Fibroblast of gingiva (primary cell): ENCODE data around the gene WBP1L.

Experiments
- DNase-seq: peaks from one replicate; pipeline ENCODE4 v3.0.0-alpha.2; 2011; ENCODE audit warnings: low read depth

WBP1L gene

DNA sequence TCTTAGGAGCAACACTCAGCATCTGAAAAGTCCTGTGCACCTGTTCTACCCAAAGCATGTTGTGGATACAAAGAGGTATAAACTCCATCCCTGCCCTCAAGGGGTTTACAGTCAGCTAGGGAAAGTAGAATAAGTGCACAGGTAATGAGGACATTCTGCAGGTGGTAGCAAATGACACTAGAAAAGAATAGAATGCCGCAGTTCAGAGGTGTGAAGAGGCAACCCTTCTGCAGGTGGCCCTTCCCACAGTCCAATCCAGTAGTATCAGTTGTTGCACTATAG, 36.7 kb downstream of the WBP1L start:
- no peak for DNase-seq

GRCh38 chr10:102781090-102781920, 37.6 kb downstream of the WBP1L start:
- DNase-seq = no peak

DNA sequence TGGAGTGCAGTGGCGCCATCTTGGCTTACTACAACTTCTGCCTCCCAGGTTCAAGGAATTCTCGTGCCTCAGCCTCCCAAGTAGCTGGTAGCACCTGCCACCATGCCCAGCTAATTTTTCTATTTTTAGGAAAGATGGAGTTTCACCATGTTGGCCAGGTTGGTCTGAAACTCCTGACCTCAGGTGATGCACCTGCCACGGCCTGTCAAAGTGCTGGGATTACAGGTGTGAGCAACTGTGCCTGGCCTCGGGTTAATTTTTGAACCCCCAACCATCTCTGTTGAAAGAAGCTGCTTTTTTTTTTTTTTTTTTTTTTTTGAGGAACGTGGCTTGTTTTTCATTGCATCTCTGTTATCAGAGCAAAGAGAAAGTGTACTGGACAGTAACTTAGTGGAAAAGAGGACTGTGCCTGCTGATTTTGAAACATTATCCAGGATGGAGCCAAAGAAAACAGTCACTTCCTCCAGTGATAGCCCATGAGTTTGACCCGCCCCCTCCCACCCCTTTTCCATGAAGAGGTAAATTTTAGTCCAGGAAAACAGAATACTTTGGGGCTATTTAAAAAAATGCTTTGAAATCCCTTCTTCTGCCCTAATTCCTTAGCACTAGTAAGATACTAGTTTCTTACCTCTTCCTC, 38.3 kb downstream of the WBP1L start:
- DNase-seq = peak; percentile 45

GRCh38 chr10:102782673-102783551, 39.2 kb downstream of the WBP1L start:
- peak; percentile 97 for DNase-seq

DNA sequence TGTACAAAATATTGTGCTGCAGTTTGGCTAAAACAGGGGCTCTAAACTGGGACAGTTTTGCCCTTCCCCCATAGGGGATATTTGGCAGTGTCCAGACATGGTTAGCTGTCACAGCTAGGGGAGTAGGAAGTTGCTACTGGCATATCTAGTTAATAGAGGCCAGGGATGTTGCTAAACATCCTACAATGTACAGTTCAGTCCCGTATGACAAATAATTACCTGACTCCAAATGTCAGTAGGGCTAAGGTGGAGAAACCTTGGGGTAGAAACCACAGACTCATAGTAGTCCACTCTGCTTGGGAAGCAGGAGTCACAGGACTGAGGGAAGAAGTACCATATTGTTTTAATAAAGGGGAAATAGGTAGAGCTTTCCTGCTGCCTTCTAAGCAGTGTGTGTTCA, 39.8 kb downstream of the WBP1L start:
- no peak for DNase-seq

DNA sequence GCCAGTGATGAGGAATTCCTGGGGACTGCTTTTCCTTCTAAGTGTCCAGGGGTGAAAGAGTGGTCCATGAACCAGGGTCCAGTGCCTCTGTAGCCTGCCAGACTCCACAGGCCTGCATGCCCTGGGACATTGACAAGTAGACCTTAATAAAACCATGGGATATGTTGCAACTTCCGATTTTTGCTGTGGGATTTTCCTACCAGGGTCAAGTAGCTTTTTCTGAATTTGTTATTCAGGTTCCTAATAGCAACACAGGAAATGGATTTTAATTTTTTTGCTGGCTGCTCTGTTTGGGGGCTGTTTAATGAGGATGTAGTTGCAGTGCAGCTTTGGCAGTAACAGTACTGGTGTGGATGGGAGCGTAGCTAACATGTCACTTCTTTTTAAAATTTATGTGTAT, 42.1 kb downstream of the WBP1L start:
- no peak for DNase-seq

GRCh38 chr10:102791754-102792395, 48.1 kb downstream of the WBP1L start:
- DNase-seq = peak; percentile 94

GRCh38 chr10:102795453-102796406, 52.0 kb downstream of the WBP1L start:
- no peak for DNase-seq

DNA sequence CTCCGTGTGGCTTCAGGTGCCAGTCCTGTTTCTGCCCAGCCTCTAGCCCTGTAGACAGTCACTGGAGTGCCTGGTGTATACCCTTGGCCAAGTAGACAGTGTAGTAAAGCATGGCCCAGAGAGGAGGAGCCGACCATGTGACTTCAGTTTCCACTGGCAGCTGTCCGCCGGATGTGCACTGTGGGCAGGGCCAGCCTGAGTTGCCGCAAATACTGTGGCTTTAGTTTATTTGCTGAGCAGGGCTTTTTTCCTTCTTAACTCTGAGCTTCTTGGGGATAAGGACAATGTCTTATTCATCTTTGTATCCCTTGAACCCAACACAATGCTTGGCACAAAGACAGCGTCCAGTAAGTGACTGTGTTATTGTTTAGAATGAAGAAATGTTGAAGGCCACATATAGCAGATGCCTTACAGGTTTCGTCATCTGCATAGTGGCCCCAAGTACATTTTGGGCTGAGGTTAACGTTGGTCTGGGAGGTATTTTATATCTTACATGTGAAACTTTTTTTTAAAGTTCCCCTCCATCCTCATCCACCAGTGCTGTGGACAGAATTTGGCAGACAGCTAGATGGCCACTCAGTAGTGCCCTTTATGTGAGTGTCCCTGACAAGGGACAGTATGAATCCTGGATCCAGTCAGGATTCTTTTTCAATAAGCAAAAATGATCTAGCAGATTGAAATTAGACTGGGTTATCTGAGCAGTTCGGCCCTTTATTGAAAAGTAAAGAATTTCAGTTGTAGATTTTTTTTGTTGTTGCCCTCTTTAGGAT, 52.8 kb downstream of the WBP1L start:
- DNase-seq = peak; percentile 76

- no peak for DNase-seq
These were observed 56.1 kb downstream of the WBP1L start for GRCh38 chr10:102799691-102800471.

DNA sequence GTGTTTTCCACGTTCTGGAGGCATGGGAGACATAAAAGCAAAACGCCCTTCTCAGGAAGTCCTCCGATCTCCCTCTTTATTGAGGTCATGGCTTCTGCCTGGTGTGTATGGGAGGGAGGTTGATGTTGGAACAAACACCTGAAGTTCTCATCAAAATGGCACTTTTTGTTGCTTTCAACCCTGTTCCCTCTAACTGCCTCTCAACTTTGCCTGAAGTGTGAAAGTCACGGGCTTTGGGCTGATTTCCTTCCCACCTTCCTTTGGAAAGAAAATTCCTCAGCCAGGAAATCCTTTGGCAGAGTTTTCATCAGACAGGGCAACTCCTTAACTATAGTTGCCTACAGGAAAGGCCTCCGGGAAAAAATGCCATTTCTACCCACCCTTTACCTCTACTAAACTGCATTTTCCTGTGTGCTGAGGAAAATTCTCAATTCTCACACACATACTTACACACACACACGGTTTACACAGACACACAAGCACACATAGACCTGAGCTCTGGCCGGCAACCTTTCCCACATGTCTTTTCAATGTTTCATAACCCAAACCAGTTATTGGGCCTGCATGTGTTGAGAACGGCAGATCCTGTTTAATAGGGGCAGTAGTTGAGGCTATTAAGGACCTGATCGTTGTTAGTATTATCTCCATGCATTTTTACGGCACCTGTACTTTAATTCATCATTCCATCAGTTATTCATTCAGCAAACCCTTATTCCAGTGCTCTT, 57.0 kb downstream of the WBP1L start:
- DNase-seq = no peak

DNA sequence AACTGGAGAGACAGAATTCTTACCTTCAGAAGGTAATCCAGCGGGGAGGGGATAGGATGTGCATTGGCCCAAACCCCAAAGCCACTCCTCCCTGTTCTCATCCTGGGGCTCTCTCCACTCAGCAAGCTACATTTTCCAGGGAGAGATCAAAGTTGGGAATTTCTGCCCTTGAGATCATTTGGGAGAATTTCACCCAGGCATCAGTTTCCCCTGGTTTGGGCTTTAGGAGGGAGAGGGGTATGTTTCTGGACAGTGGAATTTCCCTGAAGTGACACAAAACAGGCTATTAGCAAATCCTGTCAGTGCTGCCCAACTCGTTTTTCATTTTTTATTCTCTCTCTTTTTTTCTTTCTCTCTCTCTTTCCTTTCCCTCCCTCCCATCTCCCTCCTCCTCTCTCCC, 57.7 kb downstream of the WBP1L start:
- DNase-seq = no peak

DNA sequence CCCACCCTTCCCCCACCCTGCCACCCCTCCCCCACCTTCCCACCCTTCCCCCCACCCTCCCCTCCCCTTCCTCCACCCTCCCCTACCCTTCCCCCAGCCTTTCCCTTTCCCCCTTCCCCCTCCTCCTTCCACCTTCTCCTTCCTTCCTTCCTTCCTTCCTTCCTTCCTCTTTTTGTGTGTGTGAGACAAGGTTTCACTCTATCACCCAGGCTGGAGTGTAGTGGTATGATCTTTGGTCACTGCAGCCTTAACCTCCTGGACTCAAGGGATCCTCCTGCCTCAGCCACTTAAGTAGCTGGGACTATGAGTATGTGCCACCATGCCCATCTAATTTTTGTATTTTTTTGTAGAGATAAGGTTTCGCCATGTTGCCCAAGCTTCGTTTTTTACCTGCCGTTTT, 58.2 kb downstream of the WBP1L start:
- no peak for DNase-seq

DNA sequence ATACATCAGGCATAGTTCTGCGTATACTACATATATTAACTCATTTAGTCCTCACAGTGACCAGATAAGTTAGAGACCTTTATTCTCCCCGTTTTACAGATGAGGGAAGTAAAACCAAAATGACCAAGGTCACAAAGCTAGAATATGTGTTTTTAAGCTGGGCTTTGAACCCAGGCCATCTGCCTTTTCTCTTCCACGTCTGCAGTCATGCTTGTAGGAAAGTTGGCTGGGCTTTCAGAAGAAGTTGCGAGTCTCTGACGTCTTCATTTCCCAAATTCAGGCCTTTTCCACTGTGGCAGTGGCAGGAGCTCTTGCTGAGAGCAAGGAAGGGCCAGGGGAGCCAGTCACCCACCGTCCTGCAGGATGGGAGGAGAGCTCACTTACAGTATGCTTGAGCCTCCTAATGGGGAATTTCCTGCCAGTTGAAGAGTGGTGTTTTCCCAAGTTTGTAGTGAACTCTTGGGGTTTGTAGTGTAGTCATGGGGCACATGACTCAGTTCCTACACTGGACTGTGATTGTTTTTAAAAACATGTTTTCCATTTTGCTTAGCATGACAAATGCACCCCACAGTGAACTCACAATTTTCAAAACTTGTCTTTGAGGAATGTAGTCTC, 59.3 kb downstream of the WBP1L start:
- peak; percentile 91 for DNase-seq

DNA sequence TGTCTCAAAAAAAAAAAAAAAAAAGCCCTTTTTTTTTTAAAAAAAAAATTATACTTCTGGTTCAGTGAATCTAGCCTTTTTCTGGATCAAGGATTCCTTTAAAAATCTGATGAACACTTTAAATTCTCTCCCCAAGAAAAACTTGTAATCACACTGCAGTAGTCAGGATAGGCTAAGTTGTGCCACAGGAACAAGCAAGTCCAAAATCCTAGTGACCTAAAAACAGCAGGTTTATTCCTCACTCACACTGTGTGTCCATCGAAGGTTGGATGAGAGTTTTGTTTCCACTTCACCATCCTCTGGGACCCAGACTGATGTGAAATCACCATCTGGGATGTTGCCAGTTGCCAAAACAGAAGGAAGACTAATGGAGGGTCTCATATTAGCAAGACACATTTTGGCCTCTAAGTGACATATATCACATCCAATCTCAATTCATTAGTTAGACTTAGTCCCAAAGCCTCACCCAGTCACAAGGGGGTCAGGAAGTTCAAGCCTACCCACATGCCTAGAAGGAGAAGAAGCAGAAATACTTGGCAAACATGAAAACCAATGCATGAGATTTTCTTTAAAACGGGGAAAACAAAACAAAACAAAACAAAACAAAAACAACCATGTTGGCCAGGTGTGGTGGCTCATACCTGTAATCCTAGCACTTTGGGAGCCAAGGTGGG, 60.8 kb downstream of the WBP1L start:
- DNase-seq = no peak

- no peak for DNase-seq
These were observed 64.6 kb downstream of the WBP1L start for GRCh38 chr10:102808380-102808779.

- no peak for DNase-seq
These were observed 67.6 kb downstream of the WBP1L start for GRCh38 chr10:102811346-102811745.
